SK-N-MC (cell line): ENCODE results near the gene CDH15.

Experiments used
- EZH2 ChIP-seq: fragments of 200-600 bp; sonication (generic); IDR thresholded peaks from one replicate; pipeline ENCODE4 v1.6.1; 2017; ENCODE audit warnings: antibody characterized with exemption
- POLR2AphosphoS5 ChIP-seq: IDR thresholded peaks from 2 replicates; pipeline ENCODE4 v1.6.1; 2012; ENCODE audit warnings: mild to moderate bottlenecking, low read depth, low read length, borderline replicate concordance

- TF ChIP-seq POLR2AphosphoS5, result no peak
- no peak for TF ChIP-seq EZH2
Observed at GRCh38 chr16:89183463-89183862, 11.9 kb downstream of the CDH15 start.
